Body of pancreas (tissue), 4 donors: ENCODE results near the gene GFOD1.

ENCODE experiments used
- POLR2A ChIP-seq, 3 donors: fragments of 450-650 bp; IDR thresholded peaks; one replicate each; pipeline ENCODE4 v1.6.1; 2016; ENCODE audit warnings: antibody characterized with exemption in 3 of 3, mild to moderate bottlenecking in 2 of 3
- TF ChIP-seq, protein P1 (sequence below), 7 experiments: fragments of 450-650 bp in 4 of 7; fragments of 200-600 bp in 3 of 7; sonication (generic) in 3 of 7; IDR thresholded peaks; one replicate each; pipeline ENCODE4 v1.5.1; 2016 to 2019; ENCODE audit warnings: antibody characterized with exemption in 7 of 7

GRCh38 chr6:13434777-13435176 is 52.6 kb downstream of the GFOD1 start:
- TF ChIP-seq, protein P1, sequence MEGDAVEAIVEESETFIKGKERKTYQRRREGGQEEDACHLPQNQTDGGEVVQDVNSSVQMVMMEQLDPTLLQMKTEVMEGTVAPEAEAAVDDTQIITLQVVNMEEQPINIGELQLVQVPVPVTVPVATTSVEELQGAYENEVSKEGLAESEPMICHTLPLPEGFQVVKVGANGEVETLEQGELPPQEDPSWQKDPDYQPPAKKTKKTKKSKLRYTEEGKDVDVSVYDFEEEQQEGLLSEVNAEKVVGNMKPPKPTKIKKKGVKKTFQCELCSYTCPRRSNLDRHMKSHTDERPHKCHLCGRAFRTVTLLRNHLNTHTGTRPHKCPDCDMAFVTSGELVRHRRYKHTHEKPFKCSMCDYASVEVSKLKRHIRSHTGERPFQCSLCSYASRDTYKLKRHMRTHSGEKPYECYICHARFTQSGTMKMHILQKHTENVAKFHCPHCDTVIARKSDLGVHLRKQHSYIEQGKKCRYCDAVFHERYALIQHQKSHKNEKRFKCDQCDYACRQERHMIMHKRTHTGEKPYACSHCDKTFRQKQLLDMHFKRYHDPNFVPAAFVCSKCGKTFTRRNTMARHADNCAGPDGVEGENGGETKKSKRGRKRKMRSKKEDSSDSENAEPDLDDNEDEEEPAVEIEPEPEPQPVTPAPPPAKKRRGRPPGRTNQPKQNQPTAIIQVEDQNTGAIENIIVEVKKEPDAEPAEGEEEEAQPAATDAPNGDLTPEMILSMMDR (IDR thresholded peaks at IDR 0.05): no peak
- no peak for TF ChIP-seq POLR2A (IDR thresholded peaks at IDR 0.05)
